ENCODE data around the gene FUT7.

FUT7 gene

DNA sequence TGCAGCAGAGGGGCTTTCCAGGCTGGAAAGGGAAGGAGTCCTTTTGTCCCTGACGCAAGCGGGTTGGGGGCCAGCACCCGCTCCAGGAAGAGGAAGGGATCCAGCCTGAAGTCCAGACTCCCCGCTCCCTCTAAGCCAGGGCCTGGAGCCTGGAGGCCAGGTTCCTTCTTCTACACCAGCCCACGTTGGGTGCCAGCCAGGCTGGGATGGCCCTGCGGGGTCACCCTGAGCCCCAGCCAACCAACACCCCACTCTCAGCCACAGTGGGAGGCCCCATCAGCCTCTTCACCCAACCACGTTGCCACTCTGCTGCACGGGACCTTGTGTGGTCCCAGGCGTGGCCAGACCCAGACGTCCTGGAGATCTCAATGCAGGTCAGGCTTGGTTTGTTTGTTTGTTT is 970 bp upstream of the FUT7 start:
- DNase-seq (ENCODE audit: low read depth), result no peak

DNA sequence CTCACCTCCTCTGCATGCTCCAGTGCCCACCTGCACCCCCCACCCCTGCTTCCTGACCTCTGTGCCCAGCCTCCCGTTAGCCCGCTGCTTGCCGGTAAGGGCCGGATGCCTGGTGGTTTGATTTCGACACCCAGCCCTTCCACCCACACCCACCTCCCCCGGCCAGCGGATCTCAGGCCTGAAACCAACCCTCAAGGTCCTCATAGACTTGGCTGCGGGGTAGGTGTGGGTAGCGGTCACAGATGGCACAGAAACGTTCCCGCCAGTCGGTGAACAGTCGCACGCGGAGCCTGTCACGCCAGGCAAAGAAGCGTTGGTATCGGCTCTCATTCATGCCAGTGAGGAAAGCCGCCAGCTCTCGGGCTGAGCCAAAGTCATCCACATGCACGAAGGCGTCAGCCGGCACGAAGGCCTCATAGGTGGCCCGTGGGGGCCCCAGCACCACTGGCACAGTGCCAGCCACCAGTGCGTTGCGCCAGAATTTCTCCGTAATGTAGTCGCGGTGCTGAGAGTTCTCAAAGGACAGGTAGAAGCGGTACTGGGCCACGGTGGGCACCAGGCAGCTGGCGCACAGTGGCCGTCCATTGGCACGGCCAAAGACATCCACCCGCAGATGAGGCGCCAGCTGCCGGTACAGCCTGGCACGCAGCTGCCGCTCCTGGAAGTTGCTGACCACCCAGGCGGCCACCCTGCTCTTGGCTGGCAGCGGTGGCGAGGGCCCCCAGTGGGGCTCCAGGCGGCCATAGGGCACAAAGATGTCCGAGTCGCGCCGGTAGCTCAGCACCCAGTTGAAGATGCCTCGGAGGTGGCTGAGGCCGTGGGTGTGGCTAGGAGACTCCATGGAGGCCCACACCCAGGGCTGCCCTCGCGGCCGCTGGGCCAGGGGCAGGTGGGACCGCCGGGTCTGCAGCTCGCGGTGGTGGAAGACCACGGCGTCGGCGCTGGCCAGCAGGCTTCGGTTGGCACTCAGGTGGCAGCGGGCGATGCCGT is 1.1 kb downstream of the FUT7 start:
- DNase-seq (ENCODE audit: low read depth), result no peak

DNA sequence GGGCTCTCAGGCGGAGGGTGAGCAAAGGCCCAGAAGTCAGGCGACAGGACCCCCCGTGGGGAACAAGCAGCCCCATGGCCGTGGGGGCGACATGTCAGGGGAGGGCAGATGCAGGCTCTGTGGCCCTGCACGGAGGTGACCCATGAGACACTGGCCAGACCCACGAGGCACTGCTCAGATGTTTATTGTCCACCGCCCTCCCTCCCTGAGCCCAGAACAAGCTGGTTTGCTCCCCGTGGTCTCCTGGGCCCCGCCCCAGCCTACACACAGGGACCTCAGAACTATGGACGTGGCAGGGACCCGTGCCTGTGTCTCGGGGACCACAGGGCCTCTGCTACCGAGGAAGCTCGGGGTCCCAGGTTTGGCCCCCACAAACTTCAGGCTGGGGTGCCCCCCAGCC is 1.9 kb downstream of the FUT7 start:
- no peak for DNase-seq (ENCODE audit: low read depth)

DNA sequence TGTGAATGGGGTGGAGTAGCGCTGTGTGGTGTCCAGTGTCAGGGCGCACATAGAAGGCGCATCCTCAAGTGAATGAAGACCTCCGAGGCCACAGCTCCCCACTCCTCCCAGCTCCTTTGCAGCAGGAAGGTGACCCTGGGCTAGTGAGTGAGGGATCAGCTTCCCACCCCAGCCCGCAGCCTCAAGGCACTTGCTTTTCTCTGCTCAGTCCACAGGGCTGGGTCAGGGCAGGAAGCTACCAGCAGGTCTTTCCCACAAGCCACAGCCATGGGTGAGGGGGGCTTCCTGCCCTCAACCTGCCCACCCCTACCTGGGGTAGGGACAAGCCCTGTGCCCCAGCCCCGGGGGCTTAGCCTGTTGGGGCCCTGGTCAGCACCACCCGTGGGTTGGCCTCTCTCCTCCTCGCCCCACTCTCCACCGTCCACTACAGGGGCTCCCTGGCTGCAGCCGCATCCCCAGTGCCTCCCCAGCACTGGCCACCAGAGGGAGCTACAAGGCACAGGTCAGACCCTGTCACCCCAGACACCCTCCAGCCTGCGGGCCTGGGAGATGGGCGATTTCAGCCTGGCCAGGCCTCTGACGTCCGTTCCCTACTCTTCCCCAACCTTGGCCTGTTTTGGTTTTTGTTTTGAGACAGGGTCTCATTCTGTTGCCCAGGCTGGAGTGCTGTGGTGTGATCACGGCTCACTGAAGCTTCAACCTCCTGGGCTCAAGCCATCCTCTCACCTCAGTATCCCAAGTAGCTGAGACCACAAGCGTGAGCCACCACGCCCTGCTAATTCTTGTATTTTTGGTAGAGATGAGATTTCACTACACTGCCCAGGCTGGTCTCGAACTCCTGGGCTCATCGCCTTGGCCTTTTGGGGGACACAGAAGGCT is 2.6 kb downstream of the FUT7 start:
- peak; percentile 50 for DNase-seq (ENCODE audit: low read depth)

DNA sequence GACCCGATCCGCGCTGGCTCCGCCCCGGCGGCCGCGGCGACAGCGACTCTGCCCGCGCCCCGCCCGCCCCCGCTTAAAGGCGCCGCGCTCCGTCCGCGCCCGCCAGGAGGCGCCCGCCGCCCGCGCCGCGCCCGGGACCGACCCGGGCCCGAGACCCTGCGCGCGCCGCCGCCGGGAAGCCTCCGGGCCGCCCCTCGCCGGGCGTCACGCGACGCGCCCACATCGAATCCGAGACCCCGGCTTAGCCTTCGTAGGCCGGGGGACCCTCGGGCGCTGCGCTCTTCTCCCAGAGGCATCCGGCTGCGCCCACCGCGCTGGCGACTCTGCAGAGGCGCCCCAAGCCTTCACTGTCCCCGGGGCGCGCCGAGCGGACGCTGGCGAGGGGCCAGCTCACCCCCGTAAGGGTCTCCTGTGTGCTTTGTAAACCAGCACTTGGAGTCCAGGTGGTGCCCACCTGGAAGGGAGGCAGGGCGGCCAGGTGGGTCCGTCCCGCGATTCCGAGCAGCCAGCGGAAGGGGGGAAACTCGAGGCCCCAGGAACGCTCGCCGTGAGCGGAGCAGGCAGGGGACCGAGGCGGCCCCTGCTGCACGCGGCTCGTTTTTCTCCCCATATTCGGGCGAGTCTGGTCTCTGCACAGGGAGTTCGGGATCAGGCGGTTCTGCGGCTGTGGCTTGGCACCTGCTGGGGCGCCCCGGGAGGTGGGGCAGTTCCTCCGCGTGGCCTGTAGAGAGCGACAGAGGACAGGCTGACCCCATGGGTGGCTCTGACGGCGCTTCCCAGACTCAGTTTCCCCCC is 3.4 kb downstream of the FUT7 start:
- peak; percentile 43 for DNase-seq (ENCODE audit: low read depth)

DNA sequence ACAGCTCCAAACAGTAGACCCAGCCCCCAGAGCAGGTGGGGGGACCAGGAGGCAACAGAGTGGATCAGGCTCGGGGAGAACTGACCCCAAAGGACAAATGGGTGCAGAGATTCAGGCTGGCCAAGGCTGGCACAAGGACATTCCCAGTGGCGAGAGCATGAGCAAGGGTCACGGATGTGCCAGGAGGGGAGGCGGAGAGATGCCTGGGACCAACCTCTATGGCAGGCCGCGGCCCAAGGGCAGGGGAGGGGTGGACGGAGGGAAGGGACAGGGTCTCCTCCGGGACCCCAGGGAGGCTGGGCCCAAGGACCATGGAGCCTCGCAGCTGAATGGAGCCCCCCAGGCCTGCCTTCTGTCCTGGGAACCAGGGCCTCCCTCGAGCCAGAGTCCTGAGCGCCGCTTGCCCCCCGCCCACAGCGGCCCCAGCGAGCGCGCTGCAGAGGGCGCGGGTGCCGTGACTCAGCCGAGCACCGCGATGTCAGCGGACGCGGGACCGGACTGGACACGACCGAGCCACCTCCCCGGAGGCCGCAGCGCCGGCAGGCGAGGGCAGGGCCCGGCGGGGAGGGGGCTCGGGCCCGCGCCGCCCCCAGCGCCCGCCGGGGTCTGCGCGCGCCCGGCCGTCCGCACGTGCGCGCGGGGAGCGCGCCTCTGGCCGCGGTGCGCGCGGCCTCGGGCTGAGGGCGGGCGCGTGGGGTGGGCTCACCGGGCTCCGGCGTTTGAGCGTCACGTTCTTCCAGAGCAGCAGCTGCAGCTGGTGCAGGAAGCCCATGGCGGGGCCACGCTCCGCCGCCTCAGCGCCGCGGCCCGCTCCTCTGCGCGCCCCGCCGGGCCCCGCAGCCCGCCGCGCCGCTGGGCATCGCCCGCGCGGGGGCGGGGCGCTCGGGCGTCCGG is 4.3 kb downstream of the FUT7 start, which contains the start of gene ABCA2:
ABCA2 (minus strand) TSS at position 869 of the 894 bp plus-strand sequence; CDS start at position 772, 97 bp downstream.
- no peak for DNase-seq (ENCODE audit: low read depth)

DNA sequence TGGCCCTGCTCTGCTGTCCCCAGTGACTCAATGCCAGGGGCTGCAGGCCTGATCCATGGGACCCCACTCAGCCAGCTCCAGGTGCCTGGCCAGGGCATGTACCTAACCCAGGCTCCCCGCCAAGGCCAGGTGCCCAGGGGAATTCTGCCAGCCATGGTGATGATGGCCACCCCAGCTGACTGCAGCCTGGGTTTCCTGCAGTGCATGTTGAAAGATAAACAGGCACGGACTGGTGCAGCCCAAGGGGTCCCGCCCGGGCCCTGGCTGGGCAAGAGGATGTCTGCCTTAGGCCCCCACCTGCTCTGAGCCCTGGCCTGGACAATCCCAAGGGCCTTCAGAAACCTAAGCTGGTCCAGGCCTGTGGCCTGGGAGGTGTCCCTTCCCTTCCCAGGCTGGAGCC is 5.1 kb downstream of the FUT7 start:
- DNase-seq (ENCODE audit: low read depth), result no peak

DNA sequence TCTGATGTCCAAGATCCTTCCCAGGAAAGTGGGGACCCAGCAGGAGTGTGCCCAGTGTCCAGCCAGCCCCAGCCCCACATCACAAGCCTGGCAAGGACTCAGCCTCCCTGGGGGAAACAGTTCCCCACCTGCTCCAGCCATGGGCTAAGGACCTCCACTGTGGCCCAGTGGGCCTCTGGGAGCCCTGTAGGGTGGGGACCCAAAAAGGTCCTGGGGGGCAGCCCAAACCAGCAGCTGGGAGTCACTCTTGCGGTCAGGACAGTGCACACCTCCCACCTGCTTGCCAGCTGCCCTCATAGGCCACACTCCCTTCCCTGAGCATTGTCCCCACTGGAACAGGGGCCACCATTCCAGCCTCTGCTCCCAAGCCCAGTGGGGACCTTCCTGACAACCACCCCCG is 5.5 kb downstream of the FUT7 start:
- DNase-seq (ENCODE audit: low read depth), result no peak

DNA sequence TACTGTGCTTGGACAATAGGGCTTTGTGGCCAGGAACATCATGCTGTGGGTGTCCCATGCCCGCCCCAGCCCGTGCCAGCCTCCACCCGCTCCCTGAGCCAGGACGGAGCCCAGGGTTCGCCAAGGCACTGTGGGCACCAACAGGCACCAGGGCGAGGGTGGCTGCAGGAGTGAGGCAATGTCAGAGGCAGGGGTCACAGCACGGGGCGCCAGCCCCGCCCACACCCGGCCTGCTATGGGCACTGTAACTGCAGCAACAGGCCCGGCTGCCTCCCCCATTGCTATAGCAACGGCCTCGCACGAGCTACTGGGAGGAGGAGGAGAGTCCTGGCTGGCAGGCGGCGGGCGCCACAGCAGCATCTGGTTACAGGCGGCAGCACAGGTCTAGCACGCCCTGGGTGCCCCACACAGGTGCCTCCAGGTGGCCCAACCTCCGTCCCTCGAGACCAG is 6.3 kb downstream of the FUT7 start:
- DNase-seq (ENCODE audit: low read depth), result no peak

DNA sequence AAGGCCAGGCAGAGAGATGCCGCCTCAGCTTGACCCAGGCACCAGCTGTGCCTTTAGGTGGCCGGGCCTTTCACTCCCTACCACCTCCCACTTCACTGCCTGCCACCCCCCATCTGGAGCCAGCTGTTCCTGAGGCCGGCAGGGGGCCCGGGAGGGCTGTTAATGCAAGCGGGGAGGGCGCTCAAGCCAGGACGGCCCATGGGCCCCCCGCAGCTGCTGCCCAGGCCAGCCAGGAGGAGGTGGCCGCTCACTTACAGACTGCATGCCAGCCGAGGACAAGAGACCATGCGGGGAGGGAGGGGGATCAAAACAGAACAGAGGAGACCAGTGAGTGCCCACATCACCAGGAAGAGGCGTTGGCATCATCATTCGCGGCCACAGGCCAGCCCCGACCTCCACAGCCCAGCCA is 8.3 kb downstream of the FUT7 start:
- DNase-seq (ENCODE audit: low read depth), result no peak

DNA sequence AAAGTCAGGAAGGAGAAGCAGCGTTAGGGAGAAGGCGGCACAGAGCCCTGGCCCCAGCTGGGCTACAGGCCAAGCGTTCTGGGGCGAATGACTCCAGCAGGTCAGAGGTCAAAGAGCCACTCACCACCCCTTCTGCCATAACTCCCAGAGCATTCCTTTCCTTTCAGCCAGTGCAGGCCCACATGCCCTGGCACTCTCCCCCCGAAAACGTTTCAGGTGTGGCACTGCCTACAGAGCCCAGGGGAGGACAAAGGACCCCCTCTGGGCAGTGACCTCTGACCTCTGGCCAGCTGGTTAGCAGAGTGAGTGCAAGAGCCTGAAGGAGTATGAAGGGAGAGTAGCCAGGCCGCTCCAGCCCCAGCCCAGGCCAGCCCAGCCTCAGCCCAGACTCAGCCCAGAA is 8.7 kb downstream of the FUT7 start:
- no peak for DNase-seq (ENCODE audit: low read depth)

DNA sequence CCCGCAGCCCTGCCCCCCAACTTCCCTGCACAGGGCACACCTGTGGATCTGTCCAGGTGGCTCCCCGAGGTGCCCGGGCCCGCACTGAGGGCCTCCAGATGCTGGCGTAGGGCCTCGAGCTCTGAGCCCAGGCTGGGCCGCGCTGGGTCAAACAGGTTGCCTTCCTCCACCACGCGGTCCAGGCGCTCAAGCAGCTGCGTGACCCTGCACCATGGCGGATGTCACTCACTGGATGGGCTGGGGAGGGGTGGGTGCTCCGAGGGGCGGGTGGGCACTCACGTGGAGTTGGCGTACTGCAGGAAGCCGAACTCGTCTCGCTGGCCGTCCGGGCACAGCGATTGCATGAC is 9.3 kb downstream of the FUT7 start:
- no peak for DNase-seq (ENCODE audit: low read depth)

DNA sequence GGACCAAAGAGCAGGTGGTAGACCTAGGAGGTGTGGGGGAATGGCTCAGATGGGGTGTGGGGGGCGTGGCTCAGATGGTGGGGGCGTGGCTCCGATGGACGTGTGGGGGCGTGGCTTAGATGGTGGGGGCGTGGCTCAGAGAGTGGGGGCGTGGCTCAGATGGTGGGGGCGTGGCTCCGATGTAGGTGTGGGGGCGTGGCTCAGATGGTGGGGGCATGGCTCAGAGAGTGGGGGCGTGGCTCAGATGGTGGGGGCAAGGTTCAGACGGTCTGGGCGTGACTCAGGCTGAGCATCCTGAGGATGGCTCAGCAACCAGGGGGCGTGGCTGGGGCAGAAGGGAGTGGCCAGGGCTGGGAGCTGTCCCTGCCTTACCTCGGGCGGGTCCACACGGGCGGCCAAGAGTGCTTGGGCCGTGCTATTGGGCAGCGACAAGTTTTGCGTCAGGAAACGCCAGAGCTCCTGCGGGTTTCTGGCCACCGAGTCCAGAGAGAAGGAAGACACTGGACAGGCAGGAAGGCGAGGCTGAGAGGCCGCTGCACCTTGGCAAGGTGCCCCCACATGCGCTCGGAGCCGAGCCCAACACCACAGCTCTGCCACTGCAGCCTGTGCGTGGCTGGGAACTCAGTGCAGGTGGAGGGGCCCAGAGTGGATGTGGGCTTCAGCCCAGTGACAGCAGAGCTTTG is 9.8 kb downstream of the FUT7 start:
- DNase-seq (ENCODE audit: low read depth), result peak; percentile 48

DNA sequence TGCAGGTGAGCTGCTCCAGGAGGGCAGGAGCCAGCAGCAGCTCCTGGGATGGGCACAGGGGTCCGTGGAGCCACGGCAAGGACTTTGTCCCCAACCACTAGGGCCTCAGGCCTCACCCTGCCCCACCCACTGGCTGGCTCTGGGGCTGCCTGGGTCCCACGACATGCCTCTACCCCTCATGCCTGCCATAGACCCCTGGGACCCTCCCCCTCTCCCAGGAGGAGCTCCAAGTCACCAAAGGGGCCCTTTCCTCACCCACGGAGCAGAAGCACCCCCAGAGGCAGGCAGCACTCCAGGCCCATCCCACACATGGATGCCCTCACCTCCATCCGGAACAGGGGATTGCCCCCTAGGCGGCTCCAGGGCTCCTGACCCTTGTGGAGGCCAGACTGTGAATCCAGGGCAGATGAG is 10.3 kb downstream of the FUT7 start:
- DNase-seq (ENCODE audit: low read depth), result no peak

DNA sequence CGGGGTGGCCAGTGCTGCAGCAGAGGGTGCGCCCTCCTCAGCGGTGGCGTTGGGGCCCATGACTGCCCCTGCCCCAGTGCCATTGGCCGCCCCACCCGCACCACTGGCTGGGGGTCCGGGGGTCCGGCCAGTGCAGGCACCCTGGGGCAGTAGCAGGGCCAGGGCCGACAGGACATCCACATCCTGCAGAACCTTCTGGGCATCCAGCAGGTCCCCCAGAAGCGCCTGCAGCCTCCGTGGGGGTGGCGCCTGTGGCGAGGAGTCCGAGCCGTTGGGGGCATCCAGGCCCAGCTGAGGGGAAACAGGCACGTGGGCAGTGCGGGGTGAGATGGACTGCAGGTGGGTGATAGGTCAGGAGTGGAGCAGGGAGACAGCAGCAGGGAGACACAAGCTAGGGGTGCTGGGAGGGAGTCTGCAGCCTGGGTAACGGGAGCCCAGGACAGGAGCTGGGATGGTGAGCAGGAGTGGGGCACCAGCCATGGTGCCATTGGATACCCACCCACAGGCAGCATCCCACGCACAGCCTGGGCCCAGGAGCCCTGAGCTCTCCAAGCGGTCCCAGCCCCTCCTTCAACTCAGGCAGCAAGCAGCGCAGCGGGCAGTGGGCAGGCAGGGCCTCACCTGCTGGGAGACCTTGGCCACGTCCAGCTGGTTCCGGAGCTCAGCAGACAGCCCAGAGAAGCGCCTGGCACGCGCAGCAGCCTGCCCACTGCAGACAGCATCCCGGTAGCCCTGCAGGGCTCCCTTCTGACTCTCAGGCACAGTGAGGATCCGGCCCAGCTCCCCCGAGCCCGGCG is 10.9 kb downstream of the FUT7 start:
- DNase-seq (ENCODE audit: low read depth), result no peak

DNA sequence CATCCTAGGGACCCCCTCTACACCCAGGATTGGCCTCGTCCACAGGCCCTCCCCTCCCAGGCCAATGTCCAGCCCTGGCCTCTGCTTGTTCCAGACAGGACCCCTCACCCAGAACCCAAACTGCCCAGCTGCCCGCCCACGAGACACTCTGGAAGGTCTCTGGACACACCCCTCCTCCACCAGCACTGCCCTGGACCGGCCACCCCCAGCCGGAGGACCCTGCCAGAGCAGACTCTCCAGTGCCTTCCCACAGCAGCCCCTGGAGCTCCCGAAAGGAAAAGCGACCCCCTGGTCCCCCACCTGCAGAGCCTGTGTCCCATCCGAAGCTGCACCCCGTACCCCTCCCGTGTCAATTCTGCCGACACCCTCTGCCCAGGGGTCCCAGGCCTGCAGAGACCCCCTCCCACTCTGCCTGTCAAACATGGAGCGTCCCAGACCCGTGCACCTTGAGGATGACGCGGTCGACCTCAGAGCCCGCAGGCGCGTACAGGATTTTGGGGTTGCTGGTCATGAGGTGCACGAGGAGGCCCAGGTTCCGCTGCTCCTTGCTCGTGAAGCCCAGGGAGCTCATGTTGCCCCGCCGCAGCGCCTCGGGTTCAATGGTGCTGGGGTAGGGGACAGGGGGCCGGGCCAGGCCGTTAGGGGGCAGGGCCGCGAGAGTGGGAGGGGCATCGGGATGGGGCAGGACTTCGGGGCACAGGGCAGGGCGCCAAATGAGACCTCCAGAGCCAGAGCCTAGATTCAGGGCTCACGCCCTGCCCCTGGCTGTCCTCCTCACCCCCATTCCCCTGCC is 11.8 kb downstream of the FUT7 start:
- DNase-seq (ENCODE audit: low read depth), result no peak

DNA sequence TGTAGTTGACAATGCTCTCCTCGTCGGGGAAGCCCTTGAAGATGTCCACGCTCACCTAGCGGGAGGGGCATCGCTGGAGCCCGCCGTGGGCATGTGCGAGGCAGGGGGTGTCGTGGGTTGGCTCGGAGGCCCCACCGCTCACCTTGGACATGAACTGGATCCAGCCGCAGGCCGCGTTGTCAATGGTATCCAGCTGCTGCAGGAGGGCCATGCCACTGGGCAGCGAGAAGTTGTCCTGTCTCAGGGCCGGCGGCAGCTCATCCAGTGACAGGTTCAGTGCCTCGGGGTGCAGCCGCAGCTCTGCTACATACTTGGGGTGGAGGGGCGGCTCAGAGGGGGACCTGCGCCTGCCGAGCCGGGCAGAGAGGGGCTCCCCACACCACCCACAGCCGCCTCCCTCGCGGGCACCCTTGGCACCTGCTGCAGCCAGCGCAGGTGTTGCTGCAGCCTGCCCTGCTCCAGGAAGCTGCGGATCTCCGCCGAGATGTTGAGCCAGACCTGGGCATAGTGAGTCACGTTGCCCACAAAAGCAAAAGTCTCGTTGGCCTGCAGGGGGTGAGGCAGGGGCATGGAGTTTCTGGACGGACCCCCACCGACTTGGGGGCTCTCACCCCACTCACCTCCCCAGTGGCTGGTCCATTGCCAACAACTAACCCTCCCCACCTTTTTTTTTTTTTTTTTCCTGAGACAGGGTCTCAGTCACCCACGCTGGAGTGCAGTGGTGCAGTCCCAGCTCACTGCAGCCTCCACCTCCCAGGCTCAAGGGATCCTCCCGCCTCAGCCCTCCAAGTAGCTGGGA is 12.9 kb downstream of the FUT7 start:
- no peak for DNase-seq (ENCODE audit: low read depth)
